Measurements from ENCODE around the gene KIRREL3. TPM values are rescaled to one million over a fixed set of nuclear protein-coding genes. Genes with fewer than 3 reads are reported as not detected.

KIRREL3 gene
- total RNA-seq, 1 donor from 2014 or later, result 0.82 TPM

GRCh38 chr11:126485986-126486635 lies 514.5 kb downstream of the KIRREL3 start:
- peaks cover 26% of the 10 kb centered on the region for H3K4me1 Mint-ChIP-seq
- no peak overlapping the region for H3K4me3 Mint-ChIP-seq
- no peak overlapping the region for H3K27ac Mint-ChIP-seq (ENCODE audit: unreplicated experiment)
- no peaks in the 10 kb centered on the region for H3K27me3 Mint-ChIP-seq (ENCODE audit: low read depth)
- no peaks in the 10 kb centered on the region for H3K9me3 Mint-ChIP-seq
- no peak for TF ChIP-seq CTCF (conservative IDR thresholded peaks at IDR 0.05)
- no peak for DNase-seq (ENCODE audit: low read depth, low spot score)
- no peaks in the 10 kb centered on the region for H3K36me3 Mint-ChIP-seq (ENCODE audit: low read depth)

GRCh38 chr11:126485021-126485792 lies 515.4 kb downstream of the KIRREL3 start:
- Mint-ChIP-seq H3K27me3 (ENCODE audit: low read depth) (no peaks in the 10 kb centered on the region), H3K27ac (ENCODE audit: unreplicated experiment) (no peak overlapping the region), H3K9me3 (no peaks in the 10 kb centered on the region), H3K4me3 (no peak overlapping the region), H3K36me3 (ENCODE audit: low read depth) (no peaks in the 10 kb centered on the region), H3K4me1 (peaks cover 28% of the 10 kb centered on the region)
- DNase-seq (ENCODE audit: low read depth, low spot score), result no peak
- no peak for TF ChIP-seq CTCF (conservative IDR thresholded peaks at IDR 0.05)

GRCh38 chr11:126484266-126484665 lies 516.3 kb downstream of the KIRREL3 start:
- no peak for TF ChIP-seq CTCF (conservative IDR thresholded peaks at IDR 0.05)
- peaks cover 31% of the 10 kb centered on the region for H3K4me1 Mint-ChIP-seq

GRCh38 chr11:126483621-126484195 lies 516.9 kb downstream of the KIRREL3 start:
- Mint-ChIP-seq H3K27me3 (ENCODE audit: low read depth) (no peaks in the 10 kb centered on the region), H3K9me3 (no peaks in the 10 kb centered on the region), H3K27ac (ENCODE audit: unreplicated experiment) (peak overlapping the region; percentile 22), H3K4me1 (peaks cover 32% of the 10 kb centered on the region), H3K4me3 (no peak overlapping the region), H3K36me3 (ENCODE audit: low read depth) (no peaks in the 10 kb centered on the region)
- DNase-seq (ENCODE audit: low read depth, low spot score), result no peak
- TF ChIP-seq CTCF (conservative IDR thresholded peaks at IDR 0.05), result no peak

More at GRCh38 chr11:126484266-126484665, 516.3 kb downstream of the KIRREL3 start:
- Mint-ChIP-seq H3K4me3 (no peak overlapping the region), H3K36me3 (ENCODE audit: low read depth) (no peaks in the 10 kb centered on the region), H3K27me3 (ENCODE audit: low read depth) (no peaks in the 10 kb centered on the region), H3K9me3 (no peaks in the 10 kb centered on the region), H3K27ac (ENCODE audit: unreplicated experiment) (no peak overlapping the region)
- DNase-seq (ENCODE audit: low read depth, low spot score), result no peak

- H3K27ac Mint-ChIP-seq (ENCODE audit: unreplicated experiment), result no peak overlapping the region
- H3K9me3 Mint-ChIP-seq, result no peaks in the 10 kb centered on the region
- TF ChIP-seq CTCF (conservative IDR thresholded peaks at IDR 0.05), result no peak
- H3K4me3 Mint-ChIP-seq, result no peak overlapping the region
- no peak for DNase-seq (ENCODE audit: low read depth, low spot score)
- no peaks in the 10 kb centered on the region for H3K27me3 Mint-ChIP-seq (ENCODE audit: low read depth)
- no peaks in the 10 kb centered on the region for H3K36me3 Mint-ChIP-seq (ENCODE audit: low read depth)
- peaks cover 40% of the 10 kb centered on the region for H3K4me1 Mint-ChIP-seq
Measured at GRCh38 chr11:126482586-126483108, 517.9 kb downstream of the KIRREL3 start.

Measured in neural crest cell (in vitro differentiated cells).